ENCODE measurements around the gene ERBB4. TPM values are rescaled to one million over a fixed set of nuclear protein-coding genes. Genes with fewer than 3 reads are reported as not detected.

The ERBB4 gene
- total RNA-seq, 1 experiment from 2014 or later, result 0.04 TPM

- no peaks in the 10 kb centered on the region for H3K36me3 Mint-ChIP-seq (ENCODE audit: insufficient read depth in 1 of 3, low read depth in 3 of 3)
- Histone ChIP-seq H3K18ac (ENCODE audit: insufficient read length, low read depth, low read length) (no peak overlapping the region), H3K23me2 (ENCODE audit: insufficient read length, low read depth, low read length, poor library complexity, severe bottlenecking) (no peaks in the 10 kb centered on the region), H3K14ac (ENCODE audit: insufficient read depth, low read length) (no peak overlapping the region), H2BK15ac (ENCODE audit: low read depth, low read length) (no peak overlapping the region), H3K4ac (ENCODE audit: low read depth, low read length) (no peak overlapping the region), H3K4me2 (ENCODE audit: insufficient read depth, insufficient read length, low read length) (no peak overlapping the region), H3K27me3 (ENCODE audit: insufficient read depth, low read length) (no peaks in the 10 kb centered on the region), H3T11ph (ENCODE audit: low read length) (no peak overlapping the region), H3K79me2 (ENCODE audit: insufficient read depth, low read length) (no peaks in the 10 kb centered on the region), H3K79me1 (ENCODE audit: insufficient read depth, low read depth, low read length, poor library complexity, severe bottlenecking) (no peaks in the 10 kb centered on the region), H2BK5ac (ENCODE audit: insufficient read length, low read length) (no peak overlapping the region), H2AFZ (ENCODE audit: low read length) (no peak overlapping the region), H2BK12ac (ENCODE audit: insufficient read length, low read depth, low read length) (no peak overlapping the region), H3K9me3 (ENCODE audit: control insufficient read depth, low read depth, low read length) (no peaks in the 10 kb centered on the region), H3K4me1 (ENCODE audit: insufficient read depth, low read length) (no peaks in the 10 kb centered on the region), H4K8ac (replicated peaks; ENCODE audit: insufficient read length, low read depth, low read length) (no peak overlapping the region), H3K9ac (ENCODE audit: extremely low read depth, insufficient read length, low read length) (no peak overlapping the region), H2AK5ac (ENCODE audit: insufficient read length, low read length) (no peak overlapping the region), H3K23ac (ENCODE audit: insufficient read length, low read depth, low read length) (no peak overlapping the region), H4K5ac (ENCODE audit: insufficient read length, low read depth, low read length) (no peak overlapping the region), H4K20me1 (ENCODE audit: control insufficient read depth, insufficient read depth, insufficient read length) (no peaks in the 10 kb centered on the region), H4K91ac (ENCODE audit: insufficient read length, low read depth, low read length) (no peak overlapping the region), H3K27ac (ENCODE audit: insufficient read length, low read depth, low read length) (no peak overlapping the region), H2BK20ac (ENCODE audit: low read depth, low read length, poor library complexity, severe bottlenecking) (no peak overlapping the region), H2BK120ac (ENCODE audit: low read depth, low read length, poor library complexity, severe bottlenecking) (no peak overlapping the region), H3K56ac (ENCODE audit: insufficient read length, low read depth, low read length) (no peak overlapping the region)
- H3K9me3 Mint-ChIP-seq, result no peaks in the 10 kb centered on the region
- TF ChIP-seq CTCF (conservative IDR thresholded peaks at IDR 0.05), result no peak
- no peaks in the 10 kb centered on the region for H3K27me3 Mint-ChIP-seq (ENCODE audit: low read depth)
- H3K4me1 Mint-ChIP-seq, result peaks cover 2% of the 10 kb centered on the region in 2 experiments; a peak in 1 of 4 replicates
- no peak for DNase-seq
- H3K27ac Mint-ChIP-seq, result no peak overlapping the region
- no peak overlapping the region for H3K4me3 Mint-ChIP-seq
Measured at GRCh38 chr2:212549463-212549862, 10.9 kb upstream of the ERBB4 start.

Data from H9 (cell line).